ENCODE data around the gene PTGFRN. TPM values are rescaled to one million over a fixed set of nuclear protein-coding genes. Genes with fewer than 3 reads are reported as not detected.

The PTGFRN gene
- total and polyA plus RNA-seq, 2 of the 8 experiments (the other 6 are each of a cell fraction or from before 2014, with no cell fraction given) = 13.0 to 32.6 TPM

DNA sequence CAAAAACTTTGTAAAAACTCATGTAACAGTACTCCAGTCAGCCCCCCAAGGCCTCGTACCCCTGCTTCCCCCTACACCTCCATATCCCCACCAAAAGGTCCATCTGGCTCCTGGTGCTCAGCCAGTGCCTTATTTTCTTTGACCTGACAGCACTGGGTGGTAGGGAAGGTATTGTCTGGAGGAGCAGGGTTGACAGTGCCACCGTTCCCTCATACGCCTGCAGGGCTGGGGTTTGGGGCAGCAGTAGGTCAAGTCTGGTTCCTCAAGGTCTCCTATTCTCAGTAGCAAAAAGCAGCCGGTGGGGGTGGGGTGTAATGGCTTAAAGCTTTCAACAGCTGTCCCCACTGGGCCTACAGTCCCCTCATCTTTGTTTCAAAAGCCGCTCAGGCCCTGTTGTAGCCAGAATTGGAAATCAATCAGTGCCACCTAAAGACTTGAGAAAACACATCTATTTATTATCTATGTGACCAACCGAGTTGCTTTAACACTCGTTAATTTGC is 125.1 kb downstream of the PTGFRN start:
- H3K27me3 ChIP-seq (replicated peaks in 1 of 4; ENCODE audit: control insufficient read depth in 3 of 4, extremely low read depth in 1 of 4, insufficient read depth in 3 of 4, low read length in 3 of 4) = no peaks in the 10 kb centered on the region
- H4K8ac ChIP-seq (ENCODE audit: extremely low read depth, insufficient read depth, low read length) = no peak overlapping the region
- no peak for FAIRE-seq
- POLR2A ChIA-PET (ENCODE audit: partially characterized antibody) = interaction anchor here (0.6 kb wide), 1 partner anchor 99 kb away, joined by 3 read pairs; no protein-coding TSS in a partner anchor
- no peak overlapping the region for H3K4me3 ChIP-seq (ENCODE audit: extremely low read depth in 1 of 4, insufficient read depth in 2 of 4, low read depth in 3 of 4, low read length in 4 of 4)
- H2BK5ac ChIP-seq (ENCODE audit: low read depth, low read length) = no peak overlapping the region
- WGBS, 2 experiments (ENCODE audit: extremely low coverage in 1 of 2, insufficient coverage in 1 of 2, insufficient read length in 1 of 2, insufficient replicate concordance in 2 of 2, low coverage in 1 of 2, low lambda C conversion rate in 2 of 2, missing lambda C conversion rate in 1 of 2) = 84% methylated on average over 7 of the region's 7 CpGs; no CpG with 5 or more reads in 1 of the 2 experiments
- no peak overlapping the region for H3K27ac ChIP-seq (ENCODE audit: low read depth, low read length)
- H4K5ac ChIP-seq (ENCODE audit: insufficient read length, low read depth, low read length) = no peak overlapping the region
- no peak overlapping the region for H3K9ac ChIP-seq (replicated peaks in 1 of 4; ENCODE audit: extremely low read depth in 1 of 4, low read depth in 3 of 4, low read length in 3 of 4)
- H2AFZ ChIP-seq (ENCODE audit: low read length) = no peak overlapping the region
- no peaks in the 10 kb centered on the region for H3K79me2 ChIP-seq (ENCODE audit: control insufficient read depth in 1 of 2, insufficient read depth in 2 of 2, low read length in 2 of 2)
- H4K20me1 ChIP-seq (replicated peaks in 1 of 2; ENCODE audit: control insufficient read depth in 1 of 2, insufficient read depth in 2 of 2, low read length in 2 of 2) = no peaks in the 10 kb centered on the region
- no peaks in the 10 kb centered on the region for H3K79me1 ChIP-seq (ENCODE audit: low read depth, low read length)
- no peak overlapping the region for H3K18ac ChIP-seq (ENCODE audit: extremely low read depth, low read length)
- H3K4me2 ChIP-seq (ENCODE audit: insufficient read depth in 1 of 2, low read depth in 2 of 2, low read length in 2 of 2) = no peak overlapping the region
- H3K4me1 ChIP-seq (replicated peaks in 1 of 4; ENCODE audit: control insufficient read depth in 3 of 4, insufficient read depth in 4 of 4, low read length in 3 of 4) = peaks cover 0 to 6% (median 0%) of the 10 kb centered on the region in 4 experiments; a peak in 2 of 7 replicates
- no peaks in the 10 kb centered on the region for H3K36me3 ChIP-seq (ENCODE audit: control insufficient read depth in 2 of 4, insufficient read depth in 4 of 4, low read length in 3 of 4)
- no peak overlapping the region for H2BK12ac ChIP-seq (ENCODE audit: low read depth, low read length)
- H3K23me2 ChIP-seq (ENCODE audit: low read depth, low read length) = no peaks in the 10 kb centered on the region
- H3K4ac ChIP-seq (replicated peaks; ENCODE audit: insufficient read length, low read depth, low read length) = no peak overlapping the region
- no peak overlapping the region for H3K14ac ChIP-seq (ENCODE audit: insufficient read length)
- no peak overlapping the region for H3K56ac ChIP-seq (replicated peaks; ENCODE audit: insufficient read length, low read depth, low read length)
- no peak overlapping the region for H2BK15ac ChIP-seq (ENCODE audit: low read length)
- no peak overlapping the region for H2BK20ac ChIP-seq (ENCODE audit: low read length)
- no peak overlapping the region for H3K23ac ChIP-seq (ENCODE audit: insufficient read length)
- CTCF ChIA-PET (ENCODE audit: partially characterized antibody) = interaction anchor here (0.6 to 1.6 kb wide), 3 partner anchors 17 to 321 kb away, joined by 3 read pairs; no protein-coding TSS in a partner anchor
- no peak for DNase-seq (ENCODE audit: low read depth in 1 of 2, low spot score in 2 of 2)
- H2BK120ac ChIP-seq (replicated peaks; ENCODE audit: low read depth, low read length) = no peak overlapping the region
- no peak overlapping the region for H2AK5ac ChIP-seq (ENCODE audit: low read depth, low read length)
- no peak overlapping the region for H4K91ac ChIP-seq (replicated peaks; ENCODE audit: insufficient read length, low read length)
- H3K9me3 ChIP-seq (ENCODE audit: insufficient read depth in 2 of 2, low read depth in 1 of 2, low read length in 1 of 2) = no peaks in the 10 kb centered on the region
- TF ChIP-seq, protein P1, sequence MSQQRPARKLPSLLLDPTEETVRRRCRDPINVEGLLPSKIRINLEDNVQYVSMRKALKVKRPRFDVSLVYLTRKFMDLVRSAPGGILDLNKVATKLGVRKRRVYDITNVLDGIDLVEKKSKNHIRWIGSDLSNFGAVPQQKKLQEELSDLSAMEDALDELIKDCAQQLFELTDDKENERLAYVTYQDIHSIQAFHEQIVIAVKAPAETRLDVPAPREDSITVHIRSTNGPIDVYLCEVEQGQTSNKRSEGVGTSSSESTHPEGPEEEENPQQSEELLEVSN (IDR thresholded peaks at IDR 0.05) = no peak
- TF ChIP-seq TBP (IDR thresholded peaks at IDR 0.05; ENCODE audit: low read depth, low read length) = no peak
- no peak for TF ChIP-seq SP1 (IDR thresholded peaks at IDR 0.05; ENCODE audit: low read depth, low read length)
- no peak for TF ChIP-seq BACH1 (IDR thresholded peaks at IDR 0.05; ENCODE audit: low read length)
- no peak for TF ChIP-seq EGR1 (IDR thresholded peaks at IDR 0.05; ENCODE audit: borderline replicate concordance, low read depth, low read length)
- no peak for TF ChIP-seq JUND (IDR thresholded peaks at IDR 0.05; ENCODE audit: low read length)
- no peak for TF ChIP-seq TEAD4 (IDR thresholded peaks at IDR 0.05; ENCODE audit: low read depth, low read length)
- no peak for TF ChIP-seq BRCA1 (IDR thresholded peaks at IDR 0.05; ENCODE audit: low read depth, low read length)
- TF ChIP-seq ASH2L (IDR thresholded peaks at IDR 0.05; ENCODE audit: low read length) = no peak
- TF ChIP-seq SP4 (IDR thresholded peaks at IDR 0.05; ENCODE audit: low read length) = no peak
- no peak for TF ChIP-seq RFX5 (IDR thresholded peaks at IDR 0.05; ENCODE audit: borderline replicate concordance, low read depth, low read length)
- no peak for TF ChIP-seq POU5F1 (IDR thresholded peaks at IDR 0.05; ENCODE audit: low read depth, low read length)
- no peak for TF ChIP-seq SIX5 (IDR thresholded peaks at IDR 0.05; ENCODE audit: low read depth, low read length)
- no peak for TF ChIP-seq GABPA (IDR thresholded peaks at IDR 0.05; ENCODE audit: borderline replicate concordance, insufficient read depth, low read length)
- TF ChIP-seq PHF8 (conservative IDR thresholded peaks at IDR 0.05; ENCODE audit: low read depth, low read length) = no peak

All from H1 (cell line).